Colonic mucosa (tissue), 4 donors: ENCODE data around the gene COLEC11. TPM values are rescaled to one million over a fixed set of nuclear protein-coding genes. Genes with fewer than 3 reads are reported as not detected.

Experiments
- DNase-seq: peaks from one replicate; pipeline ENCODE4 v3.0.0-alpha.2; 2020
- H3K27ac ChIP-seq: fragments of 200-600 bp; one replicate; pipeline ENCODE4 v1.8.0; 2021
- H3K27me3 ChIP-seq: fragments of 200-600 bp; one replicate; pipeline ENCODE4 v1.8.0; 2021
- H3K36me3 ChIP-seq: fragments of 200-600 bp; one replicate; pipeline ENCODE4 v1.8.0; 2021
- H3K4me1 ChIP-seq: fragments of 200-600 bp; one replicate; pipeline ENCODE4 v1.8.0; 2021; ENCODE audit warnings: mild to moderate bottlenecking
- H3K4me3 ChIP-seq: fragments of 200-600 bp; one replicate; pipeline ENCODE4 v1.8.0; 2021
- H3K9ac ChIP-seq, 2 donors: one replicate each; pipeline ENCODE4 v1.7.0; 2013; ENCODE audit warnings: control low read depth in 2 of 2, low read depth in 2 of 2, low read length in 2 of 2
- H3K9me3 ChIP-seq: fragments of 200-600 bp; one replicate; pipeline ENCODE4 v1.8.0; 2021
- CTCF ChIP-seq: fragments of 200-600 bp; IDR thresholded peaks from one replicate; pipeline ENCODE4 v1.8.0; 2022; ENCODE audit warnings: antibody characterized with exemption, mild to moderate bottlenecking
- intact Hi-C: fragments of 100-400 bp; cut with DNase I; formaldehyde crosslinking; loops from one replicate; pipeline ENCODE4 v1.14.1; 2022
- total RNA-seq, 2 donors: library from RNA; stranded (reverse); fragmentation: NEBNext Ultra II Directional in 1 of 2; extraction: Animal tissue kit (Norgen Biotek cat#: 25700) in 1 of 2; gene quantifications; one replicate each; pipeline ENCODE4 v1.2.1, GENCODE V29; 2021
- donor health status: healthy.
- donor health status: DM: no; HTN: no; CAD: no.
- donor health status: DM: no; HTN: no; CAD: no.

Gene COLEC11
- total RNA-seq, 2 donors from 2014 or later: 0.47 to 0.80 TPM

- Histone ChIP-seq H3K27ac (no peak overlapping the region), H3K4me1 (no peaks in the 10 kb centered on the region), H3K9me3 (no peaks in the 10 kb centered on the region), H3K9ac (no peak overlapping the region), H3K4me3 (no peak overlapping the region), H3K36me3 (no peaks in the 10 kb centered on the region), H3K27me3 (no peaks in the 10 kb centered on the region)
- no peak for DNase-seq
- intact Hi-C loops: no loop called here
- TF ChIP-seq CTCF: no peak
Observed at GRCh38 chr2:3638456-3638810, 43.5 kb downstream of the COLEC11 start.

DNA sequence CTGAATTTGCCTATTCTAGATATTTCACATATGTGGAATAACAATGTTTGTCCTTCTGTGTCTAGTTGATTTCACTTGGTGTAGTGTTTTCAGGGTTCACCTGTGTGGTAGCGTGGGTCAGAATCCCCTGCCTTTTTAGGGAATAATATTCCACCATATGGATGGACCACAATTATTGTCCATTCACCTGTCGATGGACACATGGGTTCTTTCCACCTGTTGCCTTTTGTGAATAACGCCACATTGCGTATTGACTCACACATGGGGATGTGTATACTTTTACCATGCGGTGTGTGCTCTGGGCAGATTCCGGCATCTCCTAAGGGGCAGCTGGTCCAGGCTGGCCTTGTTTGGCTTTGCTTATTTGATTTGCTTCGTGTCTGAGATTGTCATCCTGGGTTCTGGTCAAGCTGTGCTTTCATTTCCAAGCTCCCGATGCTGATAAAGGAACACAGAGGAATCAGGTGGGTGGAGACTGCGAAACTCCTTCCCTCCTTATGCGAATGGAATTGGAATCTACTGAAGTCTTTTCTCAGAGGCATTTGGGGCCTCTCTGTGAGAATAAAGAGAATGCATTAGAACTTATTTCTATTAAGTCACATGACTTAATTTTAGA lies 44.2 kb downstream of the COLEC11 start:
- no peak for DNase-seq
- intact Hi-C loops: no loop called here

GRCh38 chr2:3639653-3640052 lies 44.7 kb downstream of the COLEC11 start:
- Histone ChIP-seq H3K27ac (no peak overlapping the region), H3K36me3 (no peaks in the 10 kb centered on the region), H3K27me3 (no peaks in the 10 kb centered on the region), H3K4me1 (no peaks in the 10 kb centered on the region), H3K4me3 (no peak overlapping the region), H3K9me3 (no peaks in the 10 kb centered on the region), H3K9ac (no peak overlapping the region)
- intact Hi-C loops: no loop called here
- no peak for DNase-seq
- no peak for TF ChIP-seq CTCF

More for the DNA sequence above, 44.2 kb downstream of the COLEC11 start:
- no peaks in the 10 kb centered on the region for H3K9me3 ChIP-seq
- H3K4me1 ChIP-seq: no peaks in the 10 kb centered on the region
- H3K9ac ChIP-seq: no peak overlapping the region
- H3K36me3 ChIP-seq: no peaks in the 10 kb centered on the region
- no peak overlapping the region for H3K4me3 ChIP-seq
- no peaks in the 10 kb centered on the region for H3K27me3 ChIP-seq
- no peak for TF ChIP-seq CTCF
- no peak overlapping the region for H3K27ac ChIP-seq

DNA sequence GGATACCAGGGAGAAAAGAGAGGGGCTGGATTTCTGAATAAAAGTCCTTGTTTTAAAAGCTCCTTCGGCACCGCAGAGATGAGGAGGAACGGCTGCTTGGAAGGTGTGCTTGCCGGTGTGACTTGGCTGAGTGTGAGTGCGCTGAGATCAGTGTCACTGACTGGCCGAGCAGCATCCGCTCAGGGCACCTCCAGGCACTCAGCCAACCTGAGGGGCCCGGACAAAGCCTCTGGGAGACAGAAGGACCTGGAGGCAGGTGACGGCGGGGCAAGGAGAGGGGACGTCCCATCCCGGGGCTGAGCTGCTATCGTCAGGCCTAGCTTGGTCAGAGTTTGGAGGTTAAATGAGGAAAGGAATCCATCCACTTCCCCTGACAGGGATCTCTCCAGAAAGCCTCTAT lies 46.3 kb downstream of the COLEC11 start:
- no peak for DNase-seq
- no peak overlapping the region for H3K27ac ChIP-seq

GRCh38 chr2:3641841-3642421 lies 47.0 kb downstream of the COLEC11 start:
- Histone ChIP-seq H3K36me3 (no peaks in the 10 kb centered on the region), H3K9me3 (no peaks in the 10 kb centered on the region), H3K9ac (no peak overlapping the region), H3K27ac (no peak overlapping the region), H3K4me3 (no peak overlapping the region), H3K4me1 (no peaks in the 10 kb centered on the region), H3K27me3 (no peaks in the 10 kb centered on the region)
- intact Hi-C loops: no loop called here
- TF ChIP-seq CTCF: no peak
- no peak for DNase-seq

More for the DNA sequence above, 46.3 kb downstream of the COLEC11 start:
- H3K9me3 ChIP-seq: no peaks in the 10 kb centered on the region
- no peaks in the 10 kb centered on the region for H3K4me1 ChIP-seq
- H3K4me3 ChIP-seq: no peak overlapping the region
- H3K27me3 ChIP-seq: no peaks in the 10 kb centered on the region
- intact Hi-C loops: no loop called here
- H3K36me3 ChIP-seq: no peaks in the 10 kb centered on the region
- no peak for TF ChIP-seq CTCF
- no peak overlapping the region for H3K9ac ChIP-seq
